Activated T-cell treated with anti-CD3 and anti-CD28 coated beads, Interleukin-2, amount 50 U/mL, for 72 hours (primary cell): ENCODE measurements around the gene NFATC2. TPM values are rescaled to one million over a fixed set of nuclear protein-coding genes. Genes with fewer than 3 reads are reported as not detected.
A peak's percentile ranks its signal among the peaks of the same experiment; 100 is the strongest.
"Not testable (repeated sequence)": the region's sequence is repeated elsewhere in the genome, so short reads cannot be mapped to it uniquely, and the experiment has no call there.

Source experiments
- ATAC-seq, 2 donors: fragments of 150-1000 bp; cut with Tn5 transposase; replicated peaks in 1 of 2; 2 replicates each; pipeline ENCODE4 v1.10.0; 2021; ENCODE audit warnings: moderate library complexity in 2 of 2, mild to moderate bottlenecking in 1 of 2
- DNase-seq, 2 donors: peaks; one replicate each; pipeline ENCODE4 v3.0.0; 2021 to 2022; ENCODE audit warnings: mixed read lengths in 1 of 2
- H3K27ac Mint-ChIP-seq: one replicate; pipeline ENCODE4 v1.8.0; 2022; ENCODE audit warnings: mild to moderate bottlenecking, moderate library complexity, mixed read lengths
- H3K27me3 Mint-ChIP-seq: one replicate; pipeline ENCODE4 v1.8.0; 2022; ENCODE audit warnings: low read depth, mixed read lengths
- H3K36me3 Mint-ChIP-seq, 2 donors: one replicate each; pipeline ENCODE4 v1.8.0; 2022; ENCODE audit warnings: mixed read lengths in 2 of 2, mild to moderate bottlenecking in 1 of 2; ENCODE audit not compliant: insufficient read depth in 2 of 2
- H3K4me1 Mint-ChIP-seq: one replicate; pipeline ENCODE4 v1.8.0; 2022; ENCODE audit warnings: low read depth, mixed read lengths
- H3K4me3 Mint-ChIP-seq, 2 donors: one replicate each; pipeline ENCODE4 v1.8.0; 2022; ENCODE audit warnings: mild to moderate bottlenecking in 2 of 2, mixed read lengths in 2 of 2, moderate library complexity in 2 of 2
- H3K9me3 Mint-ChIP-seq, 2 donors: one replicate each; pipeline ENCODE4 v1.8.0; 2022; ENCODE audit warnings: mixed read lengths in 2 of 2
- total RNA-seq, 2 donors: library from RNA; stranded (reverse); gene quantifications; one replicate each; pipeline ENCODE4 v1.2.3, GENCODE V29; 2022

The NFATC2 gene
- total RNA-seq, 2 donors from 2014 or later: 29.4 to 39.9 TPM

DNA sequence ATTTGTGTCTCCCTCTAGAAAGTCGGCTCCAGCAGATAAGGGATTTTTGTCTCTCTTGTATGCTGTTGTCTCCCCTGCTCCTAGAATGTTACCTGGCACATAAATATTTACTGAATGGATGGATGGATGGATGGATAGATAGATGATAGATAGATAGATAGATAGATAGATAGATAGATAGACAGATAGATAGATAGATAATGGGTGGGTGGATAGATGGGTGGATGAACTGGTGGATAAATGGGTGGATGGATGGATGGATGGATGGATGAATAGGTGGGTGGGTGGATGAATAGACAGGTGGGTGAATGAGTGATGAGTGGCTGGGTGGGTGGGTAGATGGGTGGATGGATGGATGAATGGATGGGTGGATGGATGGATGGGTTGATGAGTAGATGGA, 185.0 kb downstream of the NFATC2 start:
- no peaks in the 10 kb centered on the region for H3K36me3 Mint-ChIP-seq
- peaks cover 1% of the 10 kb centered on the region in 2 donors for H3K9me3 Mint-ChIP-seq
- H3K4me1 Mint-ChIP-seq: peaks cover 6% of the 10 kb centered on the region
- H3K4me3 Mint-ChIP-seq: no peak overlapping the region
- H3K27ac Mint-ChIP-seq: no peak overlapping the region
- ATAC-seq: no peak
- H3K27me3 Mint-ChIP-seq: peaks cover 7% of the 10 kb centered on the region
- no peak for DNase-seq

GRCh38 chr20:51356871-51357270, 185.6 kb downstream of the NFATC2 start:
- Mint-ChIP-seq H3K9me3 (peaks cover 1% of the 10 kb centered on the region in 2 donors), H3K36me3 (no peaks in the 10 kb centered on the region), H3K27ac (no peak overlapping the region), H3K27me3 (peaks cover 7% of the 10 kb centered on the region), H3K4me3 (no peak overlapping the region), H3K4me1 (peaks cover 6% of the 10 kb centered on the region)
- DNase-seq (no peak), ATAC-seq (no peak)

GRCh38 chr20:51354769-51355319, 187.7 kb downstream of the NFATC2 start:
- Mint-ChIP-seq H3K27ac (no peak overlapping the region), H3K9me3 (peaks cover 1% of the 10 kb centered on the region in 2 donors), H3K36me3 (no peaks in the 10 kb centered on the region), H3K27me3 (peaks cover 7% of the 10 kb centered on the region), H3K4me1 (peaks cover 6% of the 10 kb centered on the region), H3K4me3 (no peak overlapping the region)
- ATAC-seq (peak; percentile 27 to 75), DNase-seq (no peak)

- Mint-ChIP-seq H3K27me3 (peaks cover 4% of the 10 kb centered on the region), H3K27ac (no peak overlapping the region), H3K4me1 (peaks cover 6% of the 10 kb centered on the region), H3K9me3 (peaks cover 1% of the 10 kb centered on the region in 2 donors), H3K36me3 (no peaks in the 10 kb centered on the region), H3K4me3 (no peak overlapping the region)
- ATAC-seq: no peak
- no peak for DNase-seq
Measured at GRCh38 chr20:51354191-51354768, 188.2 kb downstream of the NFATC2 start.

GRCh38 chr20:51353491-51353890, 189.0 kb downstream of the NFATC2 start:
- peaks cover 1% of the 10 kb centered on the region in 2 donors for H3K9me3 Mint-ChIP-seq
- H3K4me1 Mint-ChIP-seq: peaks cover 6% of the 10 kb centered on the region
- ATAC-seq: no peak
- no peak overlapping the region for H3K4me3 Mint-ChIP-seq
- no peaks in the 10 kb centered on the region for H3K36me3 Mint-ChIP-seq
- DNase-seq: no peak
- H3K27ac Mint-ChIP-seq: no peak overlapping the region
- H3K27me3 Mint-ChIP-seq: no peaks in the 10 kb centered on the region

GRCh38 chr20:51352791-51353190, 189.7 kb downstream of the NFATC2 start:
- Mint-ChIP-seq H3K27me3 (no peaks in the 10 kb centered on the region), H3K9me3 (peaks cover 1% of the 10 kb centered on the region in 2 donors), H3K4me1 (peaks cover 6% of the 10 kb centered on the region), H3K27ac (no peak overlapping the region), H3K36me3 (no peaks in the 10 kb centered on the region), H3K4me3 (no peak overlapping the region)
- no peak for DNase-seq
- no peak for ATAC-seq

DNA sequence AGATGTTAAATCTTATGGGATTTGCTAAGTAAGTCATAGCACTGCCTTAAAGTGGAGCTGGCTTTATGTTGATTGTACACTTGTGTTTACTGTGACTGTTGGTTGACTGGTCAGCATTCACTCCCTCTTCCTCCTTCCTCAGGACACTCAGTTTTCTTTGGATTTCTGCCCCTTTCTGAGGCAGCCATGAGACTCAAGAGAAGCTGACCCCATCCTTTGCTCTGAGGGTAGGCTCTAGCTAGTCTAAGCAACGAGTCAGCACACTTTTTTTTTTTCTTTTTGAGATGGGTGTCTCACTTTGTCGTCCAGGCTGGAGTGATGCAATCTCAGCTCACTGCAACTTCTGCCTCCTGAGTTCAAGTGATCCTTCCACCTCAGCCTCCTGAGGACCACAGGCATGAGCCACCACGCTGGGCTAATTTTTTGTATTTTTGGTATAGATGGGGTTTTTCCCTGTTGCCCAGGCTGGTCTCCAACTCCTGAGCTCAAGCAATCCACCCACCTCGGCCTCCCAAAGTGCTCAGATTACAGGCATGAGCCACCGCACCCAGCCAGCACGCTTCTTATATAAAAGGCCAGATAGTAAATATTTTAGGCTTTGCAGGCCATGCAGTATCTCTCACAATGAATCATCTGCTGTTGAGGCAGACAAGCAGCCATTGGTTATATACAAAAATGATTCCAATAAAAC, 191.4 kb downstream of the NFATC2 start:
- H3K27ac Mint-ChIP-seq: peak overlapping the region; percentile 13
- no peak overlapping the region for H3K4me3 Mint-ChIP-seq
- H3K36me3 Mint-ChIP-seq: no peaks in the 10 kb centered on the region
- no peaks in the 10 kb centered on the region for H3K27me3 Mint-ChIP-seq
- no peaks in the 10 kb centered on the region for H3K9me3 Mint-ChIP-seq
- ATAC-seq: no peak
- H3K4me1 Mint-ChIP-seq: peaks cover 6% of the 10 kb centered on the region
- no peak for DNase-seq

DNA sequence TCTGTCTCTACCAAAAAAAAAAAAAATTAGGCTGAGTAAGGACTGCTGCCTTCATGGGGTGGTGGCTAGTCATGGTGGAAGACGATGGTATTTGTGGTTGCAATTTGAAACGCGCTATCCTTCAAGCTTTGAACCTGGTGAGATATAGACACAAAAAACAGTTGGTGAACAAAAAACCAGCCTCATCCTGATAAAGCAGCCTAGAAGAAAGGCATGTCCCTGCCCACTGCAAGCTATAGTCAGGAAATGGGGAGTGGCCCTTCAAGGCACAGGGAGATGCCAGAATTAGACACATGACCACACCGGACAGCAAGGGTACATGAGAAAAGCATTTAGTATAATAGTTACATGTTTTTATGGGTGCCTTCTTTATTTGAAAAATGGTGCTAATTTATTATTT, 193.6 kb downstream of the NFATC2 start:
- no peak for ATAC-seq
- Mint-ChIP-seq H3K4me1 (no peaks in the 10 kb centered on the region), H3K27me3 (peaks cover 3% of the 10 kb centered on the region), H3K4me3 (no peak overlapping the region), H3K27ac (no peak overlapping the region), H3K9me3 (peaks cover 0 to under 1% of the 10 kb centered on the region in 2 donors), H3K36me3 (no peaks in the 10 kb centered on the region)
- DNase-seq: no peak

DNA sequence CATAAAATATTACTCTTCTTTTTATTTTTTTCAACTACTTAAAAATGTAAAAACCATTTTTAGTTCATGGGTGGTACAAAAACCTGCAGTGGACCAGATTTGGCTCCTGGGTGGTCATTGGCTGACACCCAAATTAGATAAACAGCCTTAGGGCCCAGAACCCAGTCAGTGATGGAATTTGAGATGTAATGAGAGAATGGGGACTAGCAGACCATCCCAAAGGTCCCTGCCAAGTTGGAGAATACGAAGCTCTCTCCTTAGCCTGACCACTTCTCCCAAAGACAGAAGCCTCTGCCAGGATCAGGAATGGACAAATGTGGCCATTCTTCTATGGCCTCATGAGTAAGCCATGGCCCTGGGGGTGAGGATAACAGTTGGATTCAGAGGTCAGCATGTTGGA, 194.7 kb downstream of the NFATC2 start:
- no peak for ATAC-seq
- H3K27ac Mint-ChIP-seq: no peak overlapping the region
- DNase-seq: no peak
- H3K4me1 Mint-ChIP-seq: no peaks in the 10 kb centered on the region
- peaks cover 14% of the 10 kb centered on the region for H3K27me3 Mint-ChIP-seq
- H3K9me3 Mint-ChIP-seq: peaks cover 0 to 3% of the 10 kb centered on the region in 2 donors
- H3K4me3 Mint-ChIP-seq: no peak overlapping the region
- no peaks in the 10 kb centered on the region for H3K36me3 Mint-ChIP-seq

GRCh38 chr20:51346686-51347485, 195.6 kb downstream of the NFATC2 start:
- ATAC-seq (no peak), DNase-seq (no peak)
- Mint-ChIP-seq H3K4me3 (no peak overlapping the region), H3K9me3 (peaks cover 0 to 3% of the 10 kb centered on the region in 2 donors), H3K36me3 (no peaks in the 10 kb centered on the region), H3K27ac (no peak overlapping the region), H3K27me3 (peaks cover 15% of the 10 kb centered on the region), H3K4me1 (no peaks in the 10 kb centered on the region)

DNA sequence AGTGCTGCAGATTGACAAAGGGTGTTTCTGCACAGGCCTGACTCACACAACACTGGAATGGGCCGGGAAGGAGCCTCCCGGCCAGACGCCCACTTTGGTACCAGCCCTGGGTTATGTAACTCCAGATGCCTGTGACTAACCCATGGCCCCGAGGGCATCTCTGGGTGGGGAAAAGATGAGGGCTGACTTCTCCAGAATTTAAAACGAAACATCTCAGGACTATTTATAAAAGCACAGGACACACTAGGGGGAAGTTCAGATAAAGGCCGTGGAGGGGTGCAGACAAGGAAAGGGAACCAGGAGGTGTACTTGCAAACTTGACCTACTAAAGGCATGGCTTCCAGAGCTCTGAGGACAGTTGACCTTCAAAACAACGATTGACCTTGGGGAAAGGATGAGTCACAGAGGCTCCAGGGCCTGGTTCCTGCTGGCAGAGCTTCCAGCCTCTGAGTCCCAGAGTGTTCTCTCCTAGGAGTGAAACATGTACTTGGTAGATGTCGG, 196.9 kb downstream of the NFATC2 start:
- no peak for ATAC-seq
- Mint-ChIP-seq H3K36me3 (no peaks in the 10 kb centered on the region), H3K4me1 (no peaks in the 10 kb centered on the region), H3K27ac (no peak overlapping the region), H3K27me3 (peaks cover 21% of the 10 kb centered on the region), H3K4me3 (no peak overlapping the region), H3K9me3 (peaks cover 0 to 3% of the 10 kb centered on the region in 2 donors)
- DNase-seq: no peak

GRCh38 chr20:51343802-51344201, 198.7 kb downstream of the NFATC2 start:
- not testable (repeated sequence) for H3K27ac Mint-ChIP-seq, H3K4me3 Mint-ChIP-seq, H3K36me3 Mint-ChIP-seq, H3K9me3 Mint-ChIP-seq, DNase-seq, H3K4me1 Mint-ChIP-seq, ATAC-seq
- peaks cover 21% of the 10 kb centered on the region for H3K27me3 Mint-ChIP-seq
